Lung (tissue), 12 donors: ENCODE results near the gene PLXNA1. TPM values are rescaled to one million over a fixed set of nuclear protein-coding genes. Genes with fewer than 3 reads are reported as not detected.

ENCODE experiments used
- ATAC-seq: fragments of 200-7000 bp; cut with Tn5 transposase; one replicate; pipeline ENCODE4 v1.9.1; 2020; ENCODE audit warnings: moderate number of reproducible peaks; ENCODE audit not compliant: insufficient read depth, low FRiP score
- DNase-seq, 3 donors: peaks; one replicate each; pipeline ENCODE4 v3.0.0-alpha.2; 2013 to 2017
- H3K27ac ChIP-seq, 2 donors: one replicate each; pipeline ENCODE4 v1.5.1; 2013; ENCODE audit warnings: mild to moderate bottlenecking in 2 of 2, moderate library complexity in 2 of 2, control low read depth in 1 of 2, inconsistent platforms in 1 of 2, low read depth in 1 of 2, low read length in 1 of 2
- H3K27me3 ChIP-seq, 3 donors: one replicate each; pipeline ENCODE4 v1.5.1; 2013; ENCODE audit warnings: low read length in 2 of 3; ENCODE audit not compliant: control insufficient read depth in 3 of 3, insufficient read depth in 3 of 3
- H3K36me3 ChIP-seq, 4 donors: one replicate each; pipeline ENCODE4 v1.5.1; 2013; ENCODE audit warnings: low read length in 4 of 4, mild to moderate bottlenecking in 1 of 4, moderate library complexity in 1 of 4; ENCODE audit not compliant: control insufficient read depth in 4 of 4, insufficient read depth in 4 of 4
- H3K4me1 ChIP-seq, 5 donors: one replicate each; pipeline ENCODE4 v1.5.1; 2013; ENCODE audit warnings: low read length in 5 of 5, mild to moderate bottlenecking in 2 of 5, moderate library complexity in 1 of 5; ENCODE audit not compliant: control insufficient read depth in 5 of 5, insufficient read depth in 5 of 5
- H3K4me3 ChIP-seq: one replicate; pipeline ENCODE4 v1.5.1; 2013; ENCODE audit warnings: mild to moderate bottlenecking, control low read depth, moderate library complexity
- H3K9ac ChIP-seq, 2 donors: one replicate each; pipeline ENCODE4 v1.5.1; 2013; ENCODE audit warnings: low read length in 2 of 2, control low read depth in 1 of 2; ENCODE audit not compliant: insufficient read depth in 1 of 2
- H3K9me3 ChIP-seq, 4 donors: one replicate each; pipeline ENCODE4 v1.5.1; 2013; ENCODE audit warnings: low read length in 3 of 4, mild to moderate bottlenecking in 1 of 4, moderate library complexity in 1 of 4; ENCODE audit not compliant: control insufficient read depth in 4 of 4, insufficient read depth in 3 of 4
- CTCF ChIP-seq: IDR thresholded peaks from 2 replicates; pipeline ENCODE4 v1.5.1; 2012; ENCODE audit warnings: mild to moderate bottlenecking; ENCODE audit errors: control extremely low read depth, extremely low read depth
- WGBS, 2 donors: extraction: QIAGEN DNeasy Blood & Tissue Kit; methylation state at CpG; one replicate each; pipeline ENCODE4 v1.1.7; 2013; 5-methylcytosine and 5-hydroxymethylcytosine counted together
- polyA plus RNA-seq, 2 donors: library from polyadenylated mRNA; stranded (reverse); fragments of 200-250 nt; gene quantifications; one replicate each; pipeline ENCODE4 v1.2.1, GENCODE V29; 2013
- total RNA-seq, 2 donors: library from RNA; depleted of rRNA in 1 of 2; stranded (reverse); fragments of >200 nt in 1 of 2; gene quantifications; one replicate each; pipeline ENCODE4 v1.2.1, GENCODE V29; 2014 to 2021
- donor health status: control.
- donor health status: control.
- donor health status: Bipolar disorder and iron deficiency.
- donor health status: healthy.
- donor health status: DM: yes; HTN: yes; CAD: no.

PLXNA1 gene
- total and polyA plus RNA-seq, 4 donors, result 17.6 to 51.7 (median 21.7) TPM

- no peak for ATAC-seq
- Histone ChIP-seq H3K9ac (no peak overlapping the region), H3K4me1 (no peaks in the 10 kb centered on the region), H3K27ac (no peak overlapping the region), H3K36me3 (peaks cover 0 to 69% (median 17%) of the 10 kb centered on the region in 4 donors), H3K9me3 (no peaks in the 10 kb centered on the region), H3K4me3 (no peak overlapping the region), H3K27me3 (no peaks in the 10 kb centered on the region)
- no peak for DNase-seq
- TF ChIP-seq CTCF, result no peak
- WGBS, 2 donors, result 49 to 64% methylated on average over 3 of the region's 3 CpGs
Observed at GRCh38 chr3:127025456-127025855, 42.5 kb downstream of the PLXNA1 start.

- ATAC-seq (no peak), DNase-seq (no peak)
- H3K4me3 ChIP-seq, result no peak overlapping the region
- no peak for TF ChIP-seq CTCF
- no peak overlapping the region for H3K27ac ChIP-seq
- no peaks in the 10 kb centered on the region for H3K27me3 ChIP-seq
- H3K36me3 ChIP-seq, result peaks cover 0 to 69% (median 16%) of the 10 kb centered on the region in 4 donors
- no peaks in the 10 kb centered on the region for H3K9me3 ChIP-seq
- 73 to 77% methylated on average over 5 of the region's 5 CpGs for WGBS, 2 donors
- no peak overlapping the region for H3K9ac ChIP-seq
- H3K4me1 ChIP-seq, result no peaks in the 10 kb centered on the region
Observed at GRCh38 chr3:127026036-127026435, 43.1 kb downstream of the PLXNA1 start.

GRCh38 chr3:127026661-127027060 lies 43.7 kb downstream of the PLXNA1 start:
- H3K9me3 ChIP-seq, result no peaks in the 10 kb centered on the region
- DNase-seq, result no peak
- WGBS, 2 donors, result 91 to 94% methylated on average over 7 of the region's 7 CpGs
- H3K4me3 ChIP-seq, result no peak overlapping the region
- no peaks in the 10 kb centered on the region for H3K4me1 ChIP-seq
- H3K36me3 ChIP-seq, result peaks cover 0 to 70% (median 13%) of the 10 kb centered on the region in 4 donors
- no peak overlapping the region for H3K9ac ChIP-seq
- no peak for ATAC-seq
- no peaks in the 10 kb centered on the region for H3K27me3 ChIP-seq
- no peak for TF ChIP-seq CTCF
- H3K27ac ChIP-seq, result no peak overlapping the region

GRCh38 chr3:127027061-127027735 lies 44.3 kb downstream of the PLXNA1 start:
- 98% methylated on average over 20 to 21 of the region's 21 CpGs for WGBS, 2 donors
- no peak overlapping the region for H3K9ac ChIP-seq
- no peaks in the 10 kb centered on the region for H3K9me3 ChIP-seq
- no peak for TF ChIP-seq CTCF
- no peaks in the 10 kb centered on the region for H3K4me1 ChIP-seq
- DNase-seq (no peak), ATAC-seq (no peak)
- H3K4me3 ChIP-seq, result no peak overlapping the region
- H3K27ac ChIP-seq, result no peak overlapping the region
- H3K27me3 ChIP-seq, result no peaks in the 10 kb centered on the region
- H3K36me3 ChIP-seq, result peaks cover 0 to 69% (median 13%) of the 10 kb centered on the region in 4 donors
